Heart left ventricle (tissue), 16 donors: Measurements from ENCODE around the gene LARP1. TPM values are rescaled to one million over a fixed set of nuclear protein-coding genes. Genes with fewer than 3 reads are reported as not detected.
"Not testable (repeated sequence)": the region's sequence is repeated elsewhere in the genome, so short reads cannot be mapped to it uniquely, and the experiment has no call there.

Source experiments
- ATAC-seq, 4 donors: fragments of 200-7000 bp; cut with Tn5 transposase; one replicate each; pipeline ENCODE4 v1.9.1; 2020 to 2022; ENCODE audit warnings: moderate library complexity in 4 of 4, mild to moderate bottlenecking in 3 of 4, moderate number of reproducible peaks in 1 of 4
- DNase-seq, 5 donors: peaks; one replicate each; pipeline ENCODE4 v3.0.0-alpha.2; 2020
- H3K27ac ChIP-seq, 12 donors: fragments of 200-600 bp; sonication (generic) in 4 of 12; one replicate each; pipeline versions ENCODE4 v1.5.0 to v1.8.0; 2016 to 2022; ENCODE audit warnings: mild to moderate bottlenecking in 2 of 12
- H3K27me3 ChIP-seq, 9 donors: fragments of 200-600 bp; sonication (generic) in 2 of 9; one replicate each; pipeline versions ENCODE4 v1.5.1 to v1.8.0; 2016 to 2022; ENCODE audit warnings: mild to moderate bottlenecking in 3 of 9
- H3K36me3 ChIP-seq, 9 donors: fragments of 200-600 bp; sonication (generic) in 2 of 9; one replicate each; pipeline versions ENCODE4 v1.5.0 to v1.8.0; 2018 to 2022; ENCODE audit warnings: mild to moderate bottlenecking in 2 of 9
- H3K4me1 ChIP-seq, 12 donors: fragments of 200-600 bp; sonication (generic) in 4 of 12; one replicate each; pipeline versions ENCODE4 v1.5.0 to v1.8.0; 2016 to 2022; ENCODE audit warnings: mild to moderate bottlenecking in 3 of 12
- H3K4me3 ChIP-seq, 12 donors: fragments of 200-600 bp; sonication (generic) in 4 of 12; one replicate each; pipeline versions ENCODE4 v1.5.0 to v1.8.0; 2017 to 2022; ENCODE audit warnings: mild to moderate bottlenecking in 9 of 12, moderate library complexity in 4 of 12
- H3K9me3 ChIP-seq, 12 donors: fragments of 200-600 bp; sonication (generic) in 4 of 12; one replicate each; pipeline versions ENCODE4 v1.5.0 to v1.8.0; 2016 to 2022; ENCODE audit warnings: mild to moderate bottlenecking in 1 of 12
- POLR2A ChIP-seq, 2 donors: fragments of 450-650 bp; IDR thresholded peaks; one replicate each; pipeline ENCODE4 v1.6.1; 2017; ENCODE audit warnings: antibody characterized with exemption in 2 of 2, mild to moderate bottlenecking in 2 of 2, moderate library complexity in 2 of 2
- WGBS, 4 donors: extraction: QIAGEN DNeasy Blood & Tissue Kit in 2 of 4; methylation state at CpG; one replicate each; pipeline versions ENCODE4 v1.1.5 to v1.1.7; 2013 to 2018; 5-methylcytosine and 5-hydroxymethylcytosine counted together
- intact Hi-C, 10 donors: fragments of 100-400 bp; cut with DNase I; formaldehyde crosslinking; loops; one replicate each; pipeline versions ENCODE4 v1.11.1 to v1.14.2; 2022
- polyA plus RNA-seq, 2 donors: library from polyadenylated mRNA; stranded (reverse); fragments of 200-250 nt; gene quantifications; one replicate each; pipeline ENCODE4 v1.2.3, GENCODE V29; 2013
- total RNA-seq, 9 donors: library from RNA; depleted of rRNA in 2 of 9; stranded (reverse); fragments of >200 nt in 2 of 9; fragmentation: NEBNext Ultra II Directional in 3 of 9; extraction: Animal tissue kit (Norgen Biotek cat#: 25700) in 3 of 9; gene quantifications; one replicate each; pipeline versions ENCODE4 v1.1.0 to v1.2.4, GENCODE V29; 2016 to 2023
- TF ChIP-seq, protein P1 (sequence below), 12 donors: fragments of 200-600 bp; sonication (generic) in 4 of 12; IDR thresholded peaks; one replicate each; pipeline versions ENCODE4 v1.5.0 to v1.8.0; 2018 to 2022; ENCODE audit warnings: antibody characterized with exemption in 12 of 12, mild to moderate bottlenecking in 5 of 12
- donor health status: ischemic (EF 13 %, LVEDD 7.1; RV severe dilation, severe dysfunction).
- donor health status: healthy with polysubstance abuse.
- donor health status: DM: no; HTN: yes; CAD: no.
- donor health status: DM: no; HTN: no; CAD: no.
- donor health status: ischemic (EF 25% LVEDD 6.9; RV normal size, moderate dysfunction).
- donor health status: ischemic (EF 25% LVEDD 5.7; RV mildly dilated, moderate dysfunction).
- donor health status: healthy.
- donor health status: DM: yes; HTN: yes; CAD: no.
- donor health status: ischemic (EF 35%, LVEDD 5.7; RV mildly dilated, moderate dysfunction).
- donor health status: nonischemic (EF 11% LVEDD 7.7; RV severe dilation, severe dysfunction).
- donor health status: DM: yes; HTN: yes; CAD: no.
- donor health status: PGD.
- donor health status: ischemic (EF 29% LVEDD 5.4; RV normal size, mild dysfunction).
- donor health status: nonischemic (EF 23%, LVEDD 6.1; RV moderate dilation, normal function).

LARP1 gene
- total and polyA plus RNA-seq, 11 donors: 36.5 to 189 (median 164) TPM

DNA sequence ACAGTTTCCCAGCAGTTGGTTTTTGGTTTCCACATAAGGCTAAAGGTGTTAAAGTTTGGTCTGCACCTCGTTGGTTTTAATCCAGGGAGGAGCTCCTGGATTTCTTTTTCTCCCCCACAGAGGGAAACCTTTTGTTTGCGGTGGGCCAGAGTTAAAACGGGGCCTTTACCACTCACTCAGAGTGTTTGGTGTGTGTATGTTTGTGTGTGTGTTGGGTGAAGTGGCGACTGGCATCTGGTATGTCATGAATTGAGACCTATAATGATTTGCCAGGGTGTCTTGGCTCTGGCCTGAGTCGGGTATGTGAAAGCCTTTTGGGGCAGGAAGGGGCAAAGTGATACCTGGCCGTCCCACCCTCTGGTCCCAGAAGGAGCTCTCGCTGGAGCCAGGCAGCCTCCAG, 64.4 kb downstream of the LARP1 start:
- intact Hi-C loops: loop anchor here in 2 of 10 donors (10.0 kb wide), 2 partner anchors 65 to 75 kb away; partner anchors contain the start of gene LARP1 (in 1 of the 2)
- H3K4me3 ChIP-seq: no peak overlapping the region
- peak overlapping the region in 4 of 12 donors; percentile 32 to 46 (median 42) for H3K27ac ChIP-seq
- TF ChIP-seq, protein P1, sequence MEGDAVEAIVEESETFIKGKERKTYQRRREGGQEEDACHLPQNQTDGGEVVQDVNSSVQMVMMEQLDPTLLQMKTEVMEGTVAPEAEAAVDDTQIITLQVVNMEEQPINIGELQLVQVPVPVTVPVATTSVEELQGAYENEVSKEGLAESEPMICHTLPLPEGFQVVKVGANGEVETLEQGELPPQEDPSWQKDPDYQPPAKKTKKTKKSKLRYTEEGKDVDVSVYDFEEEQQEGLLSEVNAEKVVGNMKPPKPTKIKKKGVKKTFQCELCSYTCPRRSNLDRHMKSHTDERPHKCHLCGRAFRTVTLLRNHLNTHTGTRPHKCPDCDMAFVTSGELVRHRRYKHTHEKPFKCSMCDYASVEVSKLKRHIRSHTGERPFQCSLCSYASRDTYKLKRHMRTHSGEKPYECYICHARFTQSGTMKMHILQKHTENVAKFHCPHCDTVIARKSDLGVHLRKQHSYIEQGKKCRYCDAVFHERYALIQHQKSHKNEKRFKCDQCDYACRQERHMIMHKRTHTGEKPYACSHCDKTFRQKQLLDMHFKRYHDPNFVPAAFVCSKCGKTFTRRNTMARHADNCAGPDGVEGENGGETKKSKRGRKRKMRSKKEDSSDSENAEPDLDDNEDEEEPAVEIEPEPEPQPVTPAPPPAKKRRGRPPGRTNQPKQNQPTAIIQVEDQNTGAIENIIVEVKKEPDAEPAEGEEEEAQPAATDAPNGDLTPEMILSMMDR (IDR thresholded peaks at IDR 0.05): no peak
- no peak for TF ChIP-seq POLR2A (IDR thresholded peaks at IDR 0.05)
- no peak for ATAC-seq
- H3K9me3 ChIP-seq: no peaks in the 10 kb centered on the region
- H3K27me3 ChIP-seq: no peaks in the 10 kb centered on the region
- peaks cover 0 to 100% (median 96%) of the 10 kb centered on the region in 9 donors for H3K36me3 ChIP-seq
- DNase-seq: no peak
- WGBS, 4 donors: 65 to 83% (median 76%) methylated on average over 6 to 7 of the region's 7 CpGs
- peaks cover 0 to 29% (median 8%) of the 10 kb centered on the region in 12 donors for H3K4me1 ChIP-seq

DNA sequence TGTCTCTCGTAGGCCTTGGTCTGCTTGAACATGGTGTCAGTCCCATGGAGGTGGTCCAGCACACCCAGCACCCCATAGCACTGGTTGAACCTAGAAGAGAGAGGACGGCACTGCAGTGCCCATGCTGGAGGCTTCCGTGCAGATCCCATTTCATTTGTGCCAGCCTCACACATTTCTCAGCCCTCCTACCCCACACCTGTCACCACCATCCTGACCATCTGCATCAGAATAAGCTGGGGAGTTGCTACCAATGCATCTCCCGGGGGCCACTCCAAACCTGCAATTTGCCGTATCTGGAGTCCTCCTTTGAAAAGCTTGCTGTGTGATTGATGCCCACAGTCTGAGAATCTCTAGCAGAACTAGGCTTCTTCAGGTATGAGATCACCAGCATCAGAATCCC, 65.2 kb downstream of the LARP1 start:
- WGBS, 4 donors: 92 to 98% (median 94%) methylated on average over 5 of the region's 5 CpGs
- intact Hi-C loops: no loop called here
- no peak for DNase-seq
- peak overlapping the region in 1 of 12 donors; percentile 8 for H3K27ac ChIP-seq
- peaks cover 0 to 100% (median 93%) of the 10 kb centered on the region in 9 donors for H3K36me3 ChIP-seq
- H3K9me3 ChIP-seq: no peaks in the 10 kb centered on the region
- no peaks in the 10 kb centered on the region for H3K27me3 ChIP-seq
- TF ChIP-seq, protein P1 (IDR thresholded peaks at IDR 0.05): no peak
- no peak for TF ChIP-seq POLR2A (IDR thresholded peaks at IDR 0.05)
- H3K4me3 ChIP-seq: no peak overlapping the region
- ATAC-seq: peak in 1 of 4 donors; percentile 4
- peaks cover 0 to 29% (median 8%) of the 10 kb centered on the region in 12 donors for H3K4me1 ChIP-seq

DNA sequence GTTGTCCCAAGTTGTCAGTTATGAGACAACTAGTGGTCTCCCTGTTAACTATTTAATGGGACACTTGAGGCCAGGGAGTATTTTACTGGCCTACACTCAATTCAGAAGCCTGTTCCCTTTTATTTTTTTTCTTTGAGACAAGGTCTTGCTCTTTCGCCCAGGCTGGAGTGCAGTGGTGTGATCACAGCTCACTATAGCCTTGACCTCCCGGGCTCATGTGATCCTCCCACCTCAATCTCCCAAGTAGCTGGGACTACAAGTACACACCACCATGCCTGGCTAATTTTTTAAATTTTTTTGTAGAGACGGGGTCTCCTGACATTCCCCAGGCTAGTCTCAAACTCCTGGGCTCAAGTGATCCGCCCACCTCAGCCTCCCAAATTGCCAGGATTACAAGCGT, 67.7 kb downstream of the LARP1 start:
- H3K27ac ChIP-seq, DNase-seq, H3K9me3 ChIP-seq, H3K27me3 ChIP-seq, H3K4me3 ChIP-seq, ATAC-seq, intact Hi-C loops: not testable (repeated sequence)
- 84 to 90% (median 88%) methylated on average over 5 of the region's 5 CpGs for WGBS, 4 donors
- peaks cover 0 to 99% (median 79%) of the 10 kb centered on the region in 9 donors for H3K36me3 ChIP-seq
- H3K4me1 ChIP-seq: peaks cover 0 to 21% (median 2%) of the 10 kb centered on the region in 12 donors

DNA sequence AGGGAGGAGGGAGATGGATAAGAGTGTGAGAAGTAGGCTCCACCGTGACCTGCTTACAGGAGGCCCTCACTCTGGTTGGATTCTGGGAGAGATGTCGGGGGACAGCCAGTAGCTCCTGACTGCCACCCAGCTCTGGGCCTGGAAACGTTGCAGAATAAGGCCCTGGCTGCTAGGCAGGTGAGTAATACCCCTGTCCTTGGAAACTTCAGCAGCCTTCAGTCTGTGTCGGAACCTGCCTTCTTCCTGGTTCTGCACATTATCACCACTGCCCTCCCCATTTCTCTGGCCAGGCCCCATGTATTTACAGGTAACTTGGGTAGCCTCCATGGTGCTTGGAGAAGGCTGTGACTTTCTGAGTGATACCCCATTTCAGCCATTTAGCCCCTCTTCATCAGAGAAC, 68.4 kb downstream of the LARP1 start:
- Histone ChIP-seq H3K4me1 (peaks cover 0 to 20% (median 2%) of the 10 kb centered on the region in 12 donors), H3K27me3 (no peaks in the 10 kb centered on the region), H3K9me3 (no peaks in the 10 kb centered on the region), H3K4me3 (no peak overlapping the region), H3K27ac (no peak overlapping the region), H3K36me3 (peaks cover 0 to 99% (median 72%) of the 10 kb centered on the region in 9 donors)
- 85 to 92% (median 90%) methylated on average over 4 of the region's 4 CpGs for whole genome bisulfite sequencing, 4 donors
- intact Hi-C loops: no loop called here
- DNase-seq (no peak), ATAC-seq (no peak)
- no peak for TF ChIP-seq POLR2A (IDR thresholded peaks at IDR 0.05)
- TF ChIP-seq, protein P1 (IDR thresholded peaks at IDR 0.05): no peak

DNA sequence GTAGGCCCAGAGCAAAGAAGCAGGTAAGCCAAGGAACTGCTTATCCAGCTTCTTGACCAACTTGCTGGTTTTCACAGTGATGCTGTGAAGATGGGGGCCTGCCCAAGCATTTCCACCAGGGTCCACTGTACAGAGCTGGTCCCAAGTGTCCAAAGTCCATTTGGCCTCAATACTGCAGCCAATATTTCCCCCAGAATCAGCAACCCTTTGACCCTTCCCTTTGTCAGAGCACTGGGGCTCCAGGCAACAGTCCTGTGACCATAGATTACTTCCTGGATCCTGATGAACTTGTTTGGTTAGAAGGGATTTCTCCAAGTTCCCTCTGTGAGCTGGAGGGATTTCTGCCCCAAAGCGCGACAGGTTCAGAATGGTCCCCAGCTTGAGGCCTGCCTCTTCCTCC, 68.9 kb downstream of the LARP1 start:
- intact Hi-C loops: no loop called here
- peaks cover 0 to 99% (median 76%) of the 10 kb centered on the region in 9 donors for H3K36me3 ChIP-seq
- WGBS, 4 donors: 92 to 100% (median 100%) methylated on average over 2 of the region's 2 CpGs
- no peak for ATAC-seq
- H3K4me3 ChIP-seq: no peak overlapping the region
- DNase-seq: no peak
- H3K9me3 ChIP-seq: no peaks in the 10 kb centered on the region
- no peaks in the 10 kb centered on the region for H3K27me3 ChIP-seq
- H3K27ac ChIP-seq: no peak overlapping the region
- TF ChIP-seq POLR2A (IDR thresholded peaks at IDR 0.05): no peak
- TF ChIP-seq, protein P1 (IDR thresholded peaks at IDR 0.05): no peak
- peaks cover 0 to 16% (median 1%) of the 10 kb centered on the region in 12 donors for H3K4me1 ChIP-seq
